Measurements from ENCODE around the gene GALT. TPM values are rescaled to one million over a fixed set of nuclear protein-coding genes. Genes with fewer than 3 reads are reported as not detected.

Gene GALT
- total and polyA plus RNA-seq, 2 experiments from 2014 or later = 31.5 to 35.1 TPM

- no peak for TF ChIP-seq NANOG (IDR thresholded peaks at IDR 0.05; ENCODE audit: borderline replicate concordance)
- no peak for TF ChIP-seq CREB1 (CRISPR knock-in tag; IDR thresholded peaks at IDR 0.05; ENCODE audit: low read depth)
- TF ChIP-seq CTCF (conservative IDR thresholded peaks at IDR 0.05; ENCODE audit: low read depth in 2 of 2) = no peak
- no peak for TF ChIP-seq POLR2AphosphoS5 (IDR thresholded peaks at IDR 0.05; ENCODE audit: low read depth)
- TF ChIP-seq STAT1 (IDR thresholded peaks at IDR 0.05; ENCODE audit: unreplicated experiment) = no peak
- TF ChIP-seq JUNB (IDR thresholded peaks at IDR 0.05; ENCODE audit: unreplicated experiment) = no peak
- TF ChIP-seq ZNF331 (CRISPR knock-in tag; IDR thresholded peaks at IDR 0.05; ENCODE audit: low read depth) = no peak
- no peak for TF ChIP-seq ETS1 (IDR thresholded peaks at IDR 0.05)
- TF ChIP-seq REST (IDR thresholded peaks at IDR 0.05; ENCODE audit: unreplicated experiment) = no peak
- no peak for TF ChIP-seq EZH2phosphoT487 (IDR thresholded peaks at IDR 0.05; ENCODE audit: unreplicated experiment)
These were observed 48.3 kb downstream of the GALT start (continued) for GRCh38 chr9:34694811-34695210.

Small RNAs within 50 kb of the gene (small RNA-seq; reads per million reads assigned to genes)
- not detected for gene CCL27 (ENCODE audit: low replicate concordance)

Other genes with a start within 250 kb of the GALT start
- gene FAM219A, start 188.1 kb upstream of the GALT start, total RNA-seq (2014; rRNA removed; shearing (Covaris generic)) = 6.1 and 7.2 TPM in 2 replicates
- 3.3 and 3.8 TPM in 2 replicates for gene FAM219A, start 188.1 kb upstream of the GALT start, polyA plus RNA-seq (2016; fragmentation: Nextera tagmentation; extraction: Ambion mirVana)
- 0.19 and 1.0 TPM in 2 replicates for gene DNAI1, start 187.9 kb upstream of the GALT start, total RNA-seq (2014; rRNA removed; shearing (Covaris generic))
- 0.82 and 1.1 TPM in 2 replicates for gene DNAI1, start 187.9 kb upstream of the GALT start, polyA plus RNA-seq (2016; fragmentation: Nextera tagmentation; extraction: Ambion mirVana)
- 9.2 and 13.8 TPM in 2 replicates for gene ENHO, start 123.7 kb upstream of the GALT start, total RNA-seq (2014; rRNA removed; shearing (Covaris generic))
- 17.5 and 19.7 TPM in 2 replicates for gene ENHO, start 123.7 kb upstream of the GALT start, polyA plus RNA-seq (2016; fragmentation: Nextera tagmentation; extraction: Ambion mirVana)
- gene CNTFR, start 57.0 kb upstream of the GALT start, total RNA-seq (2014; rRNA removed; shearing (Covaris generic)) = 1.1 and 1.9 TPM in 2 replicates
- gene CNTFR, start 57.0 kb upstream of the GALT start, polyA plus RNA-seq (2016; fragmentation: Nextera tagmentation; extraction: Ambion mirVana) = 0.59 and 0.73 TPM in 2 replicates
- gene RPP25L, start 34.6 kb upstream of the GALT start, total RNA-seq (2014; rRNA removed; shearing (Covaris generic)) = 19.9 and 25.1 TPM in 2 replicates
- gene RPP25L, start 34.6 kb upstream of the GALT start, polyA plus RNA-seq (2016; fragmentation: Nextera tagmentation; extraction: Ambion mirVana) = 16.4 and 18.5 TPM in 2 replicates
- 12.9 and 20.6 TPM in 2 replicates for gene DCTN3, start 26.2 kb upstream of the GALT start, total RNA-seq (2014; rRNA removed; shearing (Covaris generic))
- 17.9 and 23.2 TPM in 2 replicates for gene DCTN3, start 26.2 kb upstream of the GALT start, polyA plus RNA-seq (2016; fragmentation: Nextera tagmentation; extraction: Ambion mirVana)
- 0.49 TPM in 1 of 2 replicates, not detected in the other for gene ARID3C, start 17.6 kb upstream of the GALT start, total RNA-seq (2014; rRNA removed; shearing (Covaris generic))
- gene ARID3C, start 17.6 kb upstream of the GALT start, polyA plus RNA-seq (2016; fragmentation: Nextera tagmentation; extraction: Ambion mirVana) = not detected in 2 replicates
- 104 and 167 TPM in 2 replicates for gene SIGMAR1, start 8.9 kb upstream of the GALT start, total RNA-seq (2014; rRNA removed; shearing (Covaris generic))
- gene SIGMAR1, start 8.9 kb upstream of the GALT start, polyA plus RNA-seq (2016; fragmentation: Nextera tagmentation; extraction: Ambion mirVana) = 76.4 and 82.3 TPM in 2 replicates
- gene IL11RA, start 5.5 kb downstream of the GALT start, total RNA-seq (2014; rRNA removed; shearing (Covaris generic)) = 4.9 and 5.8 TPM in 2 replicates
- gene IL11RA, start 5.5 kb downstream of the GALT start, polyA plus RNA-seq (2016; fragmentation: Nextera tagmentation; extraction: Ambion mirVana) = 3.1 and 4.0 TPM in 2 replicates
- gene CCL27, start 16.0 kb downstream of the GALT start, total RNA-seq (2014; rRNA removed; shearing (Covaris generic)) = not detected in 2 replicates
- gene CCL27, start 16.0 kb downstream of the GALT start, polyA plus RNA-seq (2016; fragmentation: Nextera tagmentation; extraction: Ambion mirVana) = not detected in 2 replicates
- not detected in 2 replicates for gene CCL19, start 44.6 kb downstream of the GALT start, total RNA-seq (2014; rRNA removed; shearing (Covaris generic))
- gene CCL19, start 44.6 kb downstream of the GALT start, polyA plus RNA-seq (2016; fragmentation: Nextera tagmentation; extraction: Ambion mirVana) = not detected in 2 replicates
- not detected in 2 replicates for gene CCL21, start 63.5 kb downstream of the GALT start, total RNA-seq (2014; rRNA removed; shearing (Covaris generic))
- gene CCL21, start 63.5 kb downstream of the GALT start, polyA plus RNA-seq (2016; fragmentation: Nextera tagmentation; extraction: Ambion mirVana) = not detected in 2 replicates